Stimulated activated CD8-positive, alpha-beta memory T cell treated with anti-CD3 and anti-CD28 coated beads, Interleukin-7, amount 100 ng/mL, for 24 hours (primary cell): ENCODE measurements around the gene STARD9.
"Not testable (repeated sequence)": the region's sequence is repeated elsewhere in the genome, so short reads cannot be mapped to it uniquely, and the experiment has no call there.

Source experiments
- DNase-seq: peaks from one replicate; pipeline ENCODE4 v3.0.0-alpha.2; 2020; ENCODE audit warnings: low read depth

Gene STARD9

DNA sequence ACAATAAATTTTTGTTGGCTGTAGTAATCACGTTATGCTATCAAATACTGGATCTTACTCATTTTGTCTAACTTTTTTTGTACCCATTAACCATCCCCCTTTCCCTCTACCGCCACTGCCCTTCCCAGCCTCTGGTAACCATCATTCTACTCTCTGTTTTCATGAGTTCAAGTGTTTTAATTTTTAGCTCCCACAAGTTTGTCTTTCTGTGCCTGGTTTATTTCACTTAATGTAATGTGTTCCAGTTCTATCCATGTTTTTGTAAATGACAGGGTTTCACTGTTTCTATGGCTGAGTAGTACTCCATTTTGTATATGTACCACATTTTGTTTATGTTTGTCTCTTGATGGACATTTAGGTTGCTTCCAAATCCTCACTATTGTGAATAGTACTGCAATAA, 52.1 kb downstream of the STARD9 start:
- no peak for DNase-seq

GRCh38 chr15:42628761-42629160, 53.4 kb downstream of the STARD9 start:
- DNase-seq: no peak

DNA sequence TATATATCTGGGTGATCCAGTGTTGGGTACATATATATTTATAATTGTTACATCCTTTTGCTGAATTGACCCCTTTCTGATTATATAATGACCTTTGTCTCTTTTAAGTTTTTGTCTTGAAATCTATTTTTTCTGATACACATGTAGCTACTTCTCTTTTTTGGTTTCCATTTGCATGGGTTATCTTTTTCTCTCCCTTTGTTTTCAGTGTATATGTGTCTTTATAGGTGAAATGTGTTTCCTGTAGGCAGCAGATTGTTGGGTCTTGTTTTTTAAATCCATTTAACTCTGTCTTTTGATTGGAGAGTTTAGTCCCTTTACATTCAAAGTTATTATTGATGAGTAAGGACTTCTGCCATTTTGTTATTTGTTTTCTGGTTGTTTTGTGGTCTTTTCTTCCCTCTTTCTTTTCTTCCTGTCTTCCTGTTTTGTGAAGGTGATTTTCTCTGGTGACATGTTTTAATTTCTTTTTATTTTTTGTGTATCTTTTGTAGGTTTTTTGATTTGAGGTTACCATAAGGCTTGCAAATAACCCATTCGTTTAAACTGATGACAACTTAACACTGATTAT, 56.8 kb downstream of the STARD9 start:
- no peak for DNase-seq

DNA sequence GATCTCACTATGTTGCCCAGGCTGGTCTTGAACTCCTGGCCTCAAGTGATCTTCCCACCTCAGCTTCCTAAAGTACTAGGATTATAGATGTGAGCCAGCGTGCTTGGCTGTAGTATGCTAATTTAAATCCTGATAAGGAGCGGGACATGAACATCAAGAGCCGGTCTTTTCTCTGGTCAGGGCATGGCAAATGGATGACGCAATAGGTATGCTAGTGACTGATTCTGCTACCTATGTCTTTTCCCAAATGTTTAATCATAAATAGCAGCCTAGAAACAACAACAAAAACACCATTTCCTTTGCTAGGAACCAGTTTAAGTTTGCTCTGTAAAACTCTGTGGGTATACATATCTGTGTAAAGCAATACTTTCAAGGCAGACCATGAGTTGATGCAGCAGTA, 64.7 kb downstream of the STARD9 start:
- DNase-seq: no peak

DNA sequence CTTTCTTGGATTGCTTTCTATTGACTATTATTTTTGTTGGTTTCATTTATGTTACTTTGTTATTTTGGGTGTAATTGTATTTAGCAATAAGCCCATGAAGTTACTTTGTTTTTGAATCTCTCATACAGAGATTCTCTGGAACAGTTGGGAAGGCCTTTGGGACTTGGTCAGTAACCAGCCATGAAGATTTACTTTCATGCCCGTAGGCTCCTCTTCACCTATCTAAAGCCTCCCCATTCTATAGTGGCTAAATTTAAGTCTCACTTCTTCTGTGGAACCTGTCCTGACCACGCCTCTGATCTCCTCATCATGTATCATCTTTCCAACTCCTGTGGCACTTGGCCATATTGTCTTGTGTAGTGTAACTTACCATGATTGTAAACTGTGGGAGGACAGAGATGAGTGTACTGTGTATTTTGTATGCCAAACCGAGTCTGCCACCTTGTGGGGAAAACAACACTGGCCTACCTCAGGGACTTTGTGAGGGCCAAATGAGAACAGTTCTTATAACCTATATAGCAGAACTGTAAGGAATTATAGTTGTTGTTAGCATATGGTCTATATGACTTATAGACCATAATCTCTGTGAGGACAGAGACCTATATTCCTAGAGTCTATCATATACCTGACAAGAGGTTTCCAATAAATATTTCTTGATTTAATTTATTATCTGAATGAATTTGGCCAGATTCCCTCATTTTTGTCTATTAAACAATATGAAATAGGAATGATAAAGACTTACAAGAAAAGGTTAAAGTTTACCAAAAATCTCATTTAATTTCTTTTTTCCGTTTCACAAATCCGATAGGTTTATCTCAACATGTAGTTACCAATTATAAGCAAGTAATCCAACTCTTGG, 75.0 kb downstream of the STARD9 start:
- DNase-seq: peak; percentile 11

GRCh38 chr15:42665827-42666226, 90.4 kb downstream of the STARD9 start:
- no peak for DNase-seq

- DNase-seq: no peak
These were observed 92.4 kb downstream of the STARD9 start for GRCh38 chr15:42667855-42668254.

DNA sequence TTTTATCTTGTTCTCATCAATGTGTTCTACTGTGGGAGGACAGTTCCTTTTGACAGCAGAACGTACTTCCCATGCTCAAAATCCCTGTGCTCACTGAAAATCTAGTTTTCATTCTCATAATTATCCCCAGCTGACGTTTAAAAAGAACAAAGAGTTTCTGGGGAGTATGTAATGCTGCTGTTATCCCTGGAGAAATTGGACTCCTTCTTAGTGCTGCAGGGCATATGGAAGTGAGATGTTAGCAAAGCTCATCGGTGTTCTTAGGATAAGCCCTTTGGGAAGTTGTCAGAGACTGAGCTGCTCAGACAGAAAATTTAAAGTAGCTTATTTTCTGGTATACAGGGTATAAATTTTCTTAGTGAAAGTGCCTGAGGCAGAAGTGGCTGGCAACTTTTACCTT, 95.0 kb downstream of the STARD9 start:
- no peak for DNase-seq

GRCh38 chr15:42672444-42672843, 97.0 kb downstream of the STARD9 start:
- no peak for DNase-seq

GRCh38 chr15:42674472-42674871, 99.1 kb downstream of the STARD9 start:
- DNase-seq: no peak

GRCh38 chr15:42675021-42675420, 99.6 kb downstream of the STARD9 start:
- no peak for DNase-seq

GRCh38 chr15:42679285-42680141, 104.1 kb downstream of the STARD9 start:
- no peak for DNase-seq

DNA sequence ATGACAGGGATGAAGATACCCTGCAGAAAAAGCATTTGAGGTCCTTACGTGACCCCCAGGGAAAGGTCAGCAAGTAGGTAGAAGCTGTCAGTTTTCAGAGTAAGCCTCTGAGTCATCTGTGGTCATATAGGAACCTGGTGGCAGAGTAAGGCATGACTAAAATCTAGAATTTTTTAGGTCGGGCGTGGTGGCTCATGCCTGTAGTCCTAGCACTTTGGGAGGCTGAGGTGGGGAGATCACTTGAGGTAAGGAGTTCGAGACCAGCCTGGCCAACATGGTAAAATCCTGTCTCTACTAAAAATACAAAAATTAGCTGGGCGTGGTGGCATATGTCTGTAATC, 104.7 kb downstream of the STARD9 start:
- not testable (repeated sequence) for DNase-seq

GRCh38 chr15:42681119-42681518, 105.7 kb downstream of the STARD9 start:
- no peak for DNase-seq

GRCh38 chr15:42686281-42686680, 110.9 kb downstream of the STARD9 start:
- no peak for DNase-seq

DNA sequence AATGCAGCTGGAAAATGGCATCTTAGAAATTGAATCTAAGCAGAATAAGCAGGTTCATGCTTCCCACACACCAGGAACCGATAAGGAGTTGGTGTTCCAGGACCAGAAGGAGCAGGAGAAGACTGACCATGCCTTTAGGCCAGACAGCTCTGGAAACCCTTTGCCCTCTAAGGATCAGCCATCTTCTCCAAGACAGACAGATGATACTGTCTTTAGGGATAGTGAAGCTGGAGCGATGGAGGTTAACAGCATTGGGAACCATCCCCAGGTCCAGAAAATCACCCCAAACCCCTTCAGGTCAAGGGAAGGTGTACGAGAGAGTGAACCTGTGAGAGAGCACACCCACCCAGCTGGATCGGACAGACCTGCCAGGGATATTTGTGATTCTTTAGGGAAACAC, 112.3 kb downstream of the STARD9 start:
- DNase-seq: no peak

GRCh38 chr15:42688301-42688700, 112.9 kb downstream of the STARD9 start:
- no peak for DNase-seq

GRCh38 chr15:42691308-42691707, 115.9 kb downstream of the STARD9 start:
- DNase-seq: no peak

DNA sequence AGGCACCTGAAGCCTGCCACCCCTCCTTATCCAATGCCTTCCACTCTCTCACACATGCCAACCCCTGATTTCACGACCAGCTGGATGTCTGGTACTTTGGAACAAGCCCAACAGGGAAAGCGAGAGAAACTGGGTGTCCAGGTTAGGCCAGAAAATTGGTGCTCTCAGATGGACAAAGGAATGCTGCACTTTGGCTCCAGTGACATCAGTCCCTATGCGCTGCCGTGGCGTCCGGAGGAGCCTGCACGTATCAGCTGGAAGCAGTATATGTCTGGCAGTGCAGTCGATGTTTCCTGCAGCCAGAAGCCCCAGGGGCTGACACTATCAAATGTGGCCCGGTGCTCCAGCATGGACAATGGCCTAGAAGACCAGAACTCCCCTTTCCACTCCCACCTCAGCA, 116.4 kb downstream of the STARD9 start:
- DNase-seq: no peak

GRCh38 chr15:42692536-42692935, 117.1 kb downstream of the STARD9 start:
- DNase-seq: no peak

GRCh38 chr15:42692997-42693396, 117.6 kb downstream of the STARD9 start:
- DNase-seq: no peak

- no peak for DNase-seq
These were observed 118.1 kb downstream of the STARD9 start for GRCh38 chr15:42693496-42693895.

DNA sequence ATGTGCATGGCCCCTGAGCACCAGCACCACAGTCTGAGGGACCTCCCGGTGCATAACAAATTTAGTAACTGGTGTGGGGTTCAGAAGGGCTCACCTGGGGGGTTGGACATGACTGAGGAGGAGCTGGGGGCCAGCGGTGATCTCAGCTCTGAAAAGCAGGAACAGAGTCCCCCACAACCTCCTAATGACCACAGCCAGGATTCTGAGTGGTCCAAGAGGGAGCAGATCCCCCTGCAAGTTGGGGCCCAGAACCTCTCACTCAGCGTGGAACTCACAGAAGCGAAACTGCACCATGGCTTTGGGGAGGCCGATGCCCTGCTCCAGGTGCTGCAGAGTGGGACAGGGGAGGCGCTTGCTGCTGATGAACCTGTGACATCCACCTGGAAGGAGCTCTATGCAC, 118.5 kb downstream of the STARD9 start:
- DNase-seq: no peak
